ENCODE measurements around the gene KTN1.

KTN1 gene

GRCh38 chr14:55553791-55554190, 26.2 kb upstream of the KTN1 start:
- no peaks in the 10 kb centered on the region for H4K20me1 ChIP-seq (ENCODE audit: insufficient read depth, low read length)
- H3F3A ChIP-seq (ENCODE audit: insufficient read depth, low read length) = no peaks in the 10 kb centered on the region
- H3K79me2 ChIP-seq (ENCODE audit: insufficient read depth, low read length) = no peaks in the 10 kb centered on the region
- H3K4me3 ChIP-seq (ENCODE audit: low read depth, low read length, poor library complexity, severe bottlenecking) = no peak overlapping the region
- no peak overlapping the region for H2AFZ ChIP-seq (ENCODE audit: low read length)
- no peaks in the 10 kb centered on the region for H3K27me3 ChIP-seq (ENCODE audit: insufficient read depth, low read length)
- TF ChIP-seq EZH2 (IDR thresholded peaks at IDR 0.05; ENCODE audit: borderline replicate concordance, low read length) = no peak
- no peak for TF ChIP-seq CTCF (IDR thresholded peaks at IDR 0.05; ENCODE audit: low read length)
- no peak overlapping the region for H3K4me2 ChIP-seq (ENCODE audit: low read length)
- no peaks in the 10 kb centered on the region for H3K9me3 ChIP-seq (ENCODE audit: low read length)
- no peaks in the 10 kb centered on the region for H3K36me3 ChIP-seq (ENCODE audit: insufficient read depth, low read length)
- H3K9me2 ChIP-seq (ENCODE audit: low read depth, low read length) = no peaks in the 10 kb centered on the region
- H3K9ac ChIP-seq (ENCODE audit: low read length) = no peak overlapping the region
- H3K4me1 ChIP-seq (ENCODE audit: insufficient read depth, low read length, severe bottlenecking) = no peaks in the 10 kb centered on the region
- H3K27ac ChIP-seq (ENCODE audit: low read depth, low read length, poor library complexity, severe bottlenecking) = no peak overlapping the region

- Histone ChIP-seq H4K20me1 (ENCODE audit: insufficient read depth, low read length) (no peaks in the 10 kb centered on the region), H3K36me3 (ENCODE audit: insufficient read depth, low read length) (no peaks in the 10 kb centered on the region), H3F3A (ENCODE audit: insufficient read depth, low read length) (no peaks in the 10 kb centered on the region), H3K9me2 (ENCODE audit: low read depth, low read length) (no peaks in the 10 kb centered on the region), H3K27me3 (ENCODE audit: insufficient read depth, low read length) (no peaks in the 10 kb centered on the region), H2AFZ (ENCODE audit: low read length) (no peak overlapping the region), H3K79me2 (ENCODE audit: insufficient read depth, low read length) (no peaks in the 10 kb centered on the region), H3K27ac (ENCODE audit: low read depth, low read length, poor library complexity, severe bottlenecking) (no peak overlapping the region), H3K4me3 (ENCODE audit: low read depth, low read length, poor library complexity, severe bottlenecking) (no peak overlapping the region), H3K4me2 (ENCODE audit: low read length) (no peak overlapping the region), H3K9ac (ENCODE audit: low read length) (no peak overlapping the region), H3K4me1 (ENCODE audit: insufficient read depth, low read length, severe bottlenecking) (no peaks in the 10 kb centered on the region), H3K9me3 (ENCODE audit: low read length) (no peaks in the 10 kb centered on the region)
- TF ChIP-seq CTCF (IDR thresholded peaks at IDR 0.05; ENCODE audit: low read length) = no peak
- TF ChIP-seq EZH2 (IDR thresholded peaks at IDR 0.05; ENCODE audit: borderline replicate concordance, low read length) = no peak
These were observed 22.9 kb upstream of the KTN1 start for GRCh38 chr14:55556929-55557623.

GRCh38 chr14:55562135-55562534, 17.9 kb upstream of the KTN1 start:
- H3K9me3 ChIP-seq (ENCODE audit: low read length) = no peaks in the 10 kb centered on the region
- H2AFZ ChIP-seq (ENCODE audit: low read length) = no peak overlapping the region
- H3K4me1 ChIP-seq (ENCODE audit: insufficient read depth, low read length, severe bottlenecking) = no peaks in the 10 kb centered on the region
- H3K27ac ChIP-seq (ENCODE audit: low read depth, low read length, poor library complexity, severe bottlenecking) = no peak overlapping the region
- H3F3A ChIP-seq (ENCODE audit: insufficient read depth, low read length) = no peaks in the 10 kb centered on the region
- no peak for TF ChIP-seq EZH2 (IDR thresholded peaks at IDR 0.05; ENCODE audit: borderline replicate concordance, low read length)
- no peak for TF ChIP-seq CTCF (IDR thresholded peaks at IDR 0.05; ENCODE audit: low read length)
- H4K20me1 ChIP-seq (ENCODE audit: insufficient read depth, low read length) = no peaks in the 10 kb centered on the region
- no peaks in the 10 kb centered on the region for H3K79me2 ChIP-seq (ENCODE audit: insufficient read depth, low read length)
- no peak overlapping the region for H3K9ac ChIP-seq (ENCODE audit: low read length)
- H3K4me2 ChIP-seq (ENCODE audit: low read length) = no peak overlapping the region
- no peaks in the 10 kb centered on the region for H3K9me2 ChIP-seq (ENCODE audit: low read depth, low read length)
- no peaks in the 10 kb centered on the region for H3K36me3 ChIP-seq (ENCODE audit: insufficient read depth, low read length)
- no peaks in the 10 kb centered on the region for H3K27me3 ChIP-seq (ENCODE audit: insufficient read depth, low read length)
- H3K4me3 ChIP-seq (ENCODE audit: low read depth, low read length, poor library complexity, severe bottlenecking) = no peak overlapping the region

Data from OCI-LY1 (cell line).